ENCODE measurements around the gene SLC16A5.
"Not testable (repeated sequence)": the region's sequence is repeated elsewhere in the genome, so short reads cannot be mapped to it uniquely, and the experiment has no call there.

GRCh38 chr17:75132018-75133000 is 44.6 kb downstream of the SLC16A5 start:
- TF ChIP-seq EZH2 (IDR thresholded peaks at IDR 0.05; ENCODE audit: insufficient read depth, low read length); CTCF (IDR thresholded peaks at IDR 0.05; ENCODE audit: insufficient read depth, low read depth, low read length): not testable (repeated sequence)

Data from astrocyte (in vitro differentiated cells and primary cell).